GM19328 (cell line): ENCODE results near the gene MYRFL.
"Not testable (repeated sequence)": the region's sequence is repeated elsewhere in the genome, so short reads cannot be mapped to it uniquely, and the experiment has no call there.

ENCODE experiments used
- ATAC-seq: cut with Tn5 transposase; IDR thresholded peaks from one replicate; pipeline ENCODE4 v1.9.1; 2021; ENCODE audit warnings: mild to moderate bottlenecking, moderate library complexity; ENCODE audit not compliant: unreplicated experiment

MYRFL gene

DNA sequence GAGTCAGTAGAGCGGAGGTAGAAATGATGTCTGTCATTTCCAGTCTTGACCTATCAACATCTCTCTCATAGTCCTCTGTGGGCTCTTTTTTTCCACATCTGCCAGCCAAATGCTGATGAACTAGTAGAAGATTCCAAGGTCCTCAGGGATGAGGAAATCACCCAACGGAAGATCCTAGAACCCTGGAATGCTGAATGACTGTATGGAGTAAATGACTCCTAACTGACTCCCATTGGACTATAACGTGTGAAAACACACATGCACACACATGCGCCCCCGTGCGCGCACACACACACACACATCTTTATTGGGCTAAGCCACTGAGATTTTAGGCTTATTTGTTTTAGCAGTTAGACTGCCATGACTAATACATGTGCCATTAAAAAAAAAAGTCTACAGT lies 159.2 kb downstream of the MYRFL start:
- no peak for ATAC-seq

- ATAC-seq = peak; percentile 82
Observed at GRCh38 chr12:69985656-69986055, 160.6 kb downstream of the MYRFL start.

DNA sequence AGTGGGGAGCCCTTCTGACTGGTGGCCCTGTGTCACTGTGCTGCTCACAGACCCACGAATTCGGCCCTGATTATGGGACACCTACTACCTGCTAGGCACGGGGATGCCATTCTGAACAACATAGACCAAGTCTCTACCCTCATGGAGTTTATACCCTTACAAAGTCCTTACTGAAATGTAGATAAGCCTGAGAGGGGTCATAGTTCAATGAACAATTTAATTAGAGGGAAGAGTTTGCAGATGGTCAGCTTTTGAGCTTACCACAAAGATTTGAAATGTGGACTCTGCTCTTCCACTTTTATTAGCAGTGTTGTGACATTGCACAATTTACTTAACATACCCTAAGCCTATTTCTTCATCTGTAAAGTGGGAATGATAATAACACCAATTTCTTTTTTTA lies 161.1 kb downstream of the MYRFL start:
- ATAC-seq = no peak

DNA sequence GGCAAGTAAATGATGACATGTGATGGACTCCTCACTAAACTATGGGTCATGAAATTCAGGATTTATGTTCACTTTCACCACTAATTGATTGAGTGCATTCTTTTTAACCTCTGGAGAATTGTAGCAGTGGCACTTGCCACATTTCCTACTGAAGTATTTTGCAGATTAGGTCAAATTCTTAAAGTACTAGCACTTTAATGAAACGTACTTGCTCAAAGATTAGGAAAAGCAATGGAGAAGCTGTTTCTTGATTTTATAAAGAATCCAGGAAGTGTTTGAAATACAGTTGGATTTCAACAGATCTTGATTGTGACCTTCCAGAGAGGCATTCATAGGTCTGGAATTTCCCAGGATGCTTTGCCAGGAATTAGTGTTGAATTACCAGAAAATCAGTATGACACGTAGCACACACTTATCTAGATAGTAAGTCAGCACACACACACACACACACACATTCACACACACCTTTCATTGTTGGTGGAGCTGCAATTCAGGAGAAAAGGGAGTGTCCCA lies 162.6 kb downstream of the MYRFL start:
- ATAC-seq = no peak

- ATAC-seq = no peak
Observed at GRCh38 chr12:69988481-69989321, 163.7 kb downstream of the MYRFL start.

DNA sequence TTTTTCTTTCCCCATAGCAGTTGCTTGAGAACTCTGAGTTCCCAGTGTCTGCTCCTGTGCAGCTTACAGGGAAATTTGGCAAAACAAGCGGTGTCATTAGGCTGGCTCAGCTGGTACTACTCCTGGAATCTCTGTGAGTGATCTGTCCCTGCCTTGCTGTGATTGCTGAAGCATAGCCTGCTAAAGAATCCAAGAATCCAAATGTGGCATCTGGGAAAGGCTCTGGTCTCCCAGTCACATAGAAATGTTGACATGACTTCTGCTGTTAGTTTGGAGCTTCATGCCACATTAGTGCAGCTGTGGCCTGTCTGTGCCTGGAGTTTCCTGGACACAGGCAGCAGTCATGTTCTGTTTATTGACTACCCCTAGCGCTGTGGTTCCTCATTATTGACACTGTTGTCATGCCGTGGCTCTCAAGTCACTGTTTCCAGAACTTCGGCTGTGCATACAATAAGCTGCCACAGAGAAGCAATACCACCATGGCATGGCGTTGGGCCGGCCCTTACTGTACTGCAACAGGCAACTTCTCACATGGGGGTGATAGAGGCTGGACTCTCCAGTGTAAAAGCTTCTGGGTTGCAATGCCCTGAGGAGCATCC lies 166.8 kb downstream of the MYRFL start:
- ATAC-seq = no peak

DNA sequence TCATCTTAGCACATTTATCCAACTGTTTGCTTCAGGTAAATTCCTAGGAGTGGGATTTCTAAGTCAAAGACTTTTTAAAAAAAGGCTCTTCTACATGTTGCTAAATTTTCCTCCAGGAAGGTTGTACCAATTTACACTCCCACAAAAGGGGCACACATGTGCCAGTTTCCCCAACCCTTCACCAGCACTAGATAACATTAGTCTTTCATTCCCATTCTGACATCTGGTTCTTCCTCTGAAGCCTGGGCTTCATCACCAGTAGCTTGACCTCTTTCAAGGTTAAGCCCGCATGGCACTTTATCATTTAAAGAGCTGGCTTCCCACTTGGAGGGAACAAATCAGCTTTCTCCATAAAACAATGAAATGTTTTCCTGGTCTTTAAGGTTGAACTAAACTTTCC lies 168.4 kb downstream of the MYRFL start:
- no peak for ATAC-seq

GRCh38 chr12:69994086-69994485 lies 169.1 kb downstream of the MYRFL start:
- not testable (repeated sequence) for ATAC-seq

GRCh38 chr12:69994724-69995173 lies 169.7 kb downstream of the MYRFL start:
- ATAC-seq = no peak

GRCh38 chr12:69996241-69996640 lies 171.2 kb downstream of the MYRFL start:
- no peak for ATAC-seq

DNA sequence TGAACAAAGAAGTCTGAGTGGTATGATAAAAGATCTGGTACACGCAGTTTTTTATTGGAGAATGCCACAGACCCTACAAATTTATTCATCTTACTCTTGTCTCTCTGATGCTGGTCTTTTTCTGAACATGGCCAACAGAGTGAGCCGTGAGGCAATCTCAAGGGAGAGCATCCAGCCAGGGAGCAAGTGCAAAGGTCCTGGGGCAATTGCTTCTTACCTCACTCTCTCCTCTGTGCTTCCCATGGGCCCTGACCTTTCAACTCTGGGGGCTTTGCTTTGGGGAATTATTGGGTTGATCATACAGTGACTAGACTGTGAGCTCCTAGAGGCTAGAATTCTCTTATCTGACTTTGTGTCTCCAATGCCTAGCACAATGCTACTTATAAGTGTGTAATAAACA lies 171.7 kb downstream of the MYRFL start:
- ATAC-seq = no peak

DNA sequence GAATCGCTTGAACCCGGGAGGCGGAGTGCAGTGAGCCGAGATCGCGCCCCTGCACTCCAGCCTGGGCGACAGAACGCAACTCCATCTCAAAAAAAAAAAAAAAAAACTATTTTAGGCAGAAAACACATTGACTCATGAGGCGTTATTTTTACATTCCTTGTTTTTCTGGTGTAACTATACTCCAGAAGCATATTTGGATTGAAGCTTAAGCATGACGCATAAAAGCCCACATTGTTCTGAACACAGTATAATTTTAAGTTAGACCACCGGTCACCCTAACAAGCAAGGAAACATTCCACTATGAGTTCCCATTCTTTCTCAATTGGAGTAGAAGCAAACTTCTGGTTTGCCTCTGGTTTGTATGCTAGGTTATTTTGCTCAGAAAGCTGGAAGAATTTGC lies 173.0 kb downstream of the MYRFL start:
- ATAC-seq = no peak

DNA sequence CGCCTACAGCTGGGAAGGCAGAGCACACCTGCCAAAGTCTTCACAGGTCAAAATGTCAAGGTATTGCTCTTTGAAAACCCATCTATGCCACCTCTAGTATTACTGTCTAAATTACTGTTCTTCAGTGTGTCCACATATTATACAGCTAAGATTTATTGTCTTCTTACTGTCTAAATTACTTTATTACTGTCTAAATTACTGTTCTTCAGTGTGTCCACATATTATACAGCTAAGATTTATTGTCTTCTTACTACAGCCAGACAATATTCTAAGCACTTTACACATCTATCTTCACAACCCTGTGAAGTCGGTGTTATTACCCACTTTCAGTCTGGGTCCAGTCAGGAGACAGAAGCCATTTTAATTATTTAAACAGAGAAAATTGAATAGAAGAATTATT lies 173.9 kb downstream of the MYRFL start:
- no peak for ATAC-seq

- no peak for ATAC-seq
Observed at GRCh38 chr12:69999561-69999960, 174.5 kb downstream of the MYRFL start.

DNA sequence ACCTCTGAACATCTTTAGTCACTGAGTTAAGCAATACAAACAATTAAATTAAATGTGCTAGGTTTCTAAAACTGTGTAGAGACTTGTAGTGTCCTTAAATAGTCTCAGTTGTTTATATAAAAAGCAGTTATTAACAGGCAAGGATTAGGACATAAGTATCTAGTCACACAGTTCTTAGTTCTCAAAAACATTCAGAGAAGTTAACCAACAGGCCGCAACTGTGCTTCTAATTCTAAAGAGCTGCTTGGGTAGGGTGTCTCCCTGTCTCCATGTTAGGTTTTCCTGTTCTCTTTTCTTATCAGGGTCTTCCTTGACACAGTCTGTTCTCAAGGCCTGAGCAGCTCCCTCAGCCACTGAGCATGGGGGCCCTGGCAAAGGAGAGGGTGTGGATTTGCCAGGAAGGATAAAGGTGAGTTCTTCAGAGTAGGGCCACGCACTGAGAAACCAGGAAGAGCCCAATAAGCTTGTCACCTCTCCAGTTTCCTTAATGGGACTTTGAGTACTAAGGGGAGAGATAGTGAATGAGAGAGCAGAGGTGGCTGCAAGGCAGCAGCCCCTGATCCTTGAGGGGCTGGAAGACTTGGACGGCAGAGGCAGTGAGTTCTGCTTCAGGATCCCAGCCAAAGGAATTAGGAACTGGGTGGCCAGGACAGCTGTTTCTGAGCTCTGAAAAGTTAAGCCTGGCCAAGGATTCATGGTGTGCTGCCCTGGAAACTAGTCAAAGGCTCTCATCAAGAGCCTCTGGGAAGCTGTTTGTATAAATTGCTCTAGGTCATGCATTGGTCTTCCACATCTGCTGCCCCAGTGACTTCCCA lies 177.3 kb downstream of the MYRFL start:
- ATAC-seq = no peak

DNA sequence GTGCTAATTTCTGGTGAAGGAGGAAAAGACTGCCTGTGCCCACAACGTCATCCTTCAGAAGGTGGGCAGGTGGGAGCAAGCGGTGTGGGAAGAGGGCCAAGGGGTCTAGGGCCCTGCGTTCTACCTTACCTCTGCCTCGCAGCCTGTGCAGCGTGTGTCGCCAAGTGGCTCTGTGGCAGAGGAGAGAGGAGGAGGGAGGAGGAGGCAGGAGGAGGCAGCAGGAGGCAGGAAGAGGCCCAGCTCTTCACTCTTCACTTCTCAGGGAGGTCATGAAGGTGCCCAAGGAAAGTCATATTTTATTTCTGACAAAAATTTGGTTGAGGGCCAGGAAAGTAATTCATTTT lies 177.9 kb downstream of the MYRFL start:
- ATAC-seq = no peak

DNA sequence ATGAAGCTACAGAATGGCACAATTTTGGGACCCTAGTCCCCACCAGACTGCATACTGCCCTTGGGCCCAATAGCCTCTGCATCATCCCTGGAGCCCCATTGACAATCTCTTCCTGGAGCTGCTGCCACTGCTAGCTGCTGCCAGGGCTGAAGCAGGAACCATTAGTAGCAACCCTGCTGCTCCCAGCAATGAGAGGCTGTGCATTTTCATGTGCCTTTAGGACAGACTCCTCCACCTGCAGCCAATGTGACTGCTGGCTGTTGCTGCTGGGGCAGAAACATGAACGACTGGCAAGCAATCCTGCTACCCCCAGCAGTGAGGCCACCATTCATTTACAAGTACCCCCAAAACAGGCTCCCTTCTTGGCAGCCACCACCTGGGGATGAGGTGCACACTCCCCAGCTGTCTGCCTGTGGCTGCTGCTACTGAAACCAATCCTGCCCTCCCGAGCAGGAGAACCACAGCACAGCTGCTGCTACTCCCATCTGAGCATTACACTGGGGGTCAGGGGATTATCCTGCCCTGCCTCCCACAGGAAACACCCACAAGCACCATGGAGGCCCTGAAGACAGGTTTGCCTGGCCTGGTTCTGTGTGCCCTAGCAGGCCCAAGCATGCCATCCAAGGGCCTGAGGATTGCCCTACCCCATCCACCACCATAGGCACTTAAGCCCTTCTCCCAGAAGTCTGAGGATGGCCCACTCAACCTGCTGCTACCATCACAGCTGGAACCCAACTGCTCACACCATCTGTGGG lies 181.0 kb downstream of the MYRFL start:
- no peak for ATAC-seq

- ATAC-seq = no peak
Observed at GRCh38 chr12:70006619-70006973, 181.6 kb downstream of the MYRFL start.

DNA sequence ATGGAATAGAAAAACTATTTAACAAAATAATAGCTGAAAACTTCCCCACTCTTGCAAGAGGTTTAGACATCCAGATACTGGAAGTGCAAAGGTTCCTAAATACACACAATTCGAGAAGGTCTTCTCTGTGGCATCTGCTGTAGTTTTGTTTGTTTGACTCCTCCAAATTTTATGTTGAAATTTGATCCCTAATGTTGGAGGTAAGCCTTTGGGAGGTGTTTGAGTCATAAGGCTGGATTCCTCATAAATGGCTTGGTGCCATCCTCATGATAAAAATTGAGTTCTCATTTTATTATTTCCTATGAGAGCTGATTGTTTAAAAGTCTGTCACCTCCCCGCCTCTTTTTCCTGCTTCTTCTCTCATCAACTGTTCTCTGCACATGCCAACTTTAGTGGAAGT lies 182.7 kb downstream of the MYRFL start:
- no peak for ATAC-seq
